Measurements from ENCODE around the gene ADAMTSL3.

DNA sequence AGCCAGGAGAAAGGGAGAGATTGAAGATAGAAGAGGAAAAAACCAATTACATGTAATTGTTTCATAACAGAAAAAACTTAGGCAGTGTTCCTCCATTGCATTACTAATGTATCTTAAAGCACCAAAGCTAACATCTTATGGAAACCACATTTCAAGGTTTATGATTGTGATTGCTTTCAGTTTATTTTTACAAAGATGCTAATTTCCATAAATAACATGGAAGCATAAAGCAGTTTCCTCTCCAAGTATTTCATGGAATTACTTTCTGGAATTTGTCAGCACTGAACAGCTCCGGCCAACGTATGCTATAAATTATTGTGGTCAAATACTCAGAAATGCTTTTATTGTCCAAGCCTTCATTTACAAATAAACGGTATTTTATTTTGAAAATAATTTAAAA is 11.6 kb downstream of the ADAMTSL3 start:
- no peak for TF ChIP-seq CTCF (IDR thresholded peaks at IDR 0.05)
- no peak for TF ChIP-seq POLR2A (IDR thresholded peaks at IDR 0.05)
- TF ChIP-seq POLR2AphosphoS5 (IDR thresholded peaks at IDR 0.05), result no peak

All from sigmoid colon (tissue), 4 donors.